ENCODE measurements around the gene ASL. TPM values are rescaled to one million over a fixed set of nuclear protein-coding genes. Genes with fewer than 3 reads are reported as not detected.
"Not testable (repeated sequence)": the region's sequence is repeated elsewhere in the genome, so short reads cannot be mapped to it uniquely, and the experiment has no call there.

ASL gene
- polyA plus RNA-seq, 1 of the 3 experiments (the other 2 are of a cell fraction) = 138 TPM

GRCh38 chr7:66114743-66115649 lies 39.4 kb downstream of the ASL start, which contains the start of gene CRCP (continued):
- no peak for TF ChIP-seq IRF3 (IDR thresholded peaks at IDR 0.05; ENCODE audit: low read depth, low read length)
- TF ChIP-seq FOSL2 (IDR thresholded peaks at IDR 0.05; ENCODE audit: borderline replicate concordance, low read depth) = 0 out of 2 replicates have a peak, but pooled peaks have one; percentile 4
- TF ChIP-seq, protein P1, sequence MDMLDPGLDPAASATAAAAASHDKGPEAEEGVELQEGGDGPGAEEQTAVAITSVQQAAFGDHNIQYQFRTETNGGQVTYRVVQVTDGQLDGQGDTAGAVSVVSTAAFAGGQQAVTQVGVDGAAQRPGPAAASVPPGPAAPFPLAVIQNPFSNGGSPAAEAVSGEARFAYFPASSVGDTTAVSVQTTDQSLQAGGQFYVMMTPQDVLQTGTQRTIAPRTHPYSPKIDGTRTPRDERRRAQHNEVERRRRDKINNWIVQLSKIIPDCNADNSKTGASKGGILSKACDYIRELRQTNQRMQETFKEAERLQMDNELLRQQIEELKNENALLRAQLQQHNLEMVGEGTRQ (IDR thresholded peaks at IDR 0.05; ENCODE audit: borderline replicate concordance, low read depth, low read length) = no peak
- peak; percentile 100 for TF ChIP-seq MXI1 (IDR thresholded peaks at IDR 0.05; ENCODE audit: low read depth, low read length)
- TF ChIP-seq NFIC (IDR thresholded peaks at IDR 0.05; ENCODE audit: borderline replicate concordance) = peak; percentile 27; the same call in 1 of the 2 replicates
- TF ChIP-seq JUND (IDR thresholded peaks at IDR 0.05) = no peak
- TF ChIP-seq SMC3 (IDR thresholded peaks at IDR 0.05; ENCODE audit: low read depth, low read length) = peak; percentile 42
- peak; percentile 97 for TF ChIP-seq MAX (IDR thresholded peaks at IDR 0.05; ENCODE audit: low read depth)
- TF ChIP-seq TEAD4 (IDR thresholded peaks at IDR 0.05; ENCODE audit: borderline replicate concordance, insufficient read depth) = peak; percentile 44; the same call in 1 of the 2 replicates
- TF ChIP-seq MEF2A (IDR thresholded peaks at IDR 0.05; ENCODE audit: borderline replicate concordance, low read depth) = no peak
- no peak for TF ChIP-seq EP300 (IDR thresholded peaks at IDR 0.05; ENCODE audit: borderline replicate concordance in 1 of 2, low read depth in 1 of 2, low read length in 1 of 2)

GRCh38 chr7:66116680-66117420 lies 41.2 kb downstream of the ASL start:
- peaks cover 90% of the 10 kb centered on the region for H3K79me2 ChIP-seq (ENCODE audit: insufficient read depth)
- peaks cover 13 to 21% of the 10 kb centered on the region in 2 experiments; a peak in 2 of 4 replicates for H3K4me1 ChIP-seq (ENCODE audit: control insufficient read depth in 1 of 2, insufficient read depth in 2 of 2, low read depth in 1 of 2, low read length in 1 of 2)
- H3K9me2 ChIP-seq; H3K27me3 ChIP-seq (ENCODE audit: insufficient read depth); H3K27ac ChIP-seq (ENCODE audit: low read depth in 2 of 2, low read length in 1 of 2); H2AFZ ChIP-seq (ENCODE audit: low read depth); H3F3A ChIP-seq (replicated peaks; ENCODE audit: insufficient read depth); H3K4me3 ChIP-seq (ENCODE audit: low read depth in 2 of 2, low read length in 1 of 2); H3K9me3 ChIP-seq; H3K9ac ChIP-seq; POLR2A ChIA-PET; DNase-seq; CTCF ChIA-PET: not testable (repeated sequence)
- H3K36me3 ChIP-seq (replicated peaks in 1 of 2; ENCODE audit: control insufficient read depth in 1 of 2, insufficient read depth in 2 of 2, low read length in 1 of 2) = peaks cover 0 to 20% of the 10 kb centered on the region in 2 experiments
- peaks cover 33% of the 10 kb centered on the region for H4K20me1 ChIP-seq (ENCODE audit: insufficient read depth)
- WGBS (ENCODE audit: low lambda C conversion rate) = 98% methylated on average over 12 of the region's 12 CpGs
- H3K4me2 ChIP-seq = peak overlapping the region; percentile 85

All from SK-N-SH (cell line).